ENCODE results near the gene FAM107B.

FAM107B gene

DNA sequence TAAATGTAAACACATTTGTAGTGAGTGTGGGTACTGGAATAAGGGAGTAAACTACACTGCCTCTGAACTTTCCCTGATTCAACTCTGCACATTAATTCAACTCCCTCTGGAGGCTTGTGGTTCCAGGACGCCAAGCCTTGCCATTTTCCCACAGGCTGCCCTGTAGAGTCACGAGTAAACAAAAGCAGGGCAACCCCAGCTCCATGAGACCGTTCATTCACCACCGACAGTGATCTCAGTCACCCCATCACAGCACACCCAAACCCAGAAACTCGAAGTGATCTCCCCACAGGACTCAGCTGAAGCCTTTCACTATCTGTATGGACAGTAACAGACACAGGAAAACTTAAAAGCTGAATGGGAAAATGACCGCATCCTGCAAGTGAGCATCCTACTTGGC, 225.2 kb downstream of the FAM107B start:
- no peak for DNase-seq

DNA sequence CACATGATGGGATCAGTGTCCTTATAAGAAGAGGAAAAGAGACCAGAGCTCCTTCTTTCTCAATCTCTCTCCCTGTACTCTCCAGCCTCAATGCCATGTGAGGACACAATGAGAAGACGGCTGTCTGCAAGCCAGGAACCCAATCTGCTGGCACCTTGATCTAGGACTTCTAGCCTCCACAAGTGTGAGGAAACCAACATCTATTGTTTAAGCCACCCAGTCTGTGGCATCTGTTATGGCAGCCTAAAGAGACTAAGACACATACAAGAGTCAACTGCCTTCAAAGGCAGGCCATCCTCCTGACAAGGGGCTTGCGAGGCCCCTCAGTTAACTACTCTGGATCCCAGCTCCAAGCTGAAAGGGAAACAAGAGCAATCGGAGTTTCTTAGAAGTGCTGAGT, 225.7 kb downstream of the FAM107B start:
- no peak for DNase-seq

DNA sequence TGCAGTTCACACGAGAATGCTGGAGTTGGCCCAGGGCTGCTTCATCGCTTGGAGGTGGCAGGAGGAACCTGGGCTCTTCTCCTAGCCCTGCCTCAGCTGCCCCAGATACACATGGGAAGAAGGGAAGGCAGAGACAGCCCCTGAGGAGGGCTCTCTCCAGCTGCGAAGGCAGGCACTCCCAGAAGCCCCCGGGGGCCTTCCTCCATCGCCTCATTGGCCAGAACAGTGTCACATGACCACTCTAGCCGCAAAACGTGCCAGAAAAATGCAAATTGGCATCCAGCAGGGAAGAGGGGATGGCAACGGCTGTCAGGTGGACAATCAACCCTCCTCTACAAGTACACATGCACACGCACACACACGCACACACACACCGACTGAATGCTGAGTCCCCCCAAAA, 226.2 kb downstream of the FAM107B start:
- DNase-seq, result no peak

DNA sequence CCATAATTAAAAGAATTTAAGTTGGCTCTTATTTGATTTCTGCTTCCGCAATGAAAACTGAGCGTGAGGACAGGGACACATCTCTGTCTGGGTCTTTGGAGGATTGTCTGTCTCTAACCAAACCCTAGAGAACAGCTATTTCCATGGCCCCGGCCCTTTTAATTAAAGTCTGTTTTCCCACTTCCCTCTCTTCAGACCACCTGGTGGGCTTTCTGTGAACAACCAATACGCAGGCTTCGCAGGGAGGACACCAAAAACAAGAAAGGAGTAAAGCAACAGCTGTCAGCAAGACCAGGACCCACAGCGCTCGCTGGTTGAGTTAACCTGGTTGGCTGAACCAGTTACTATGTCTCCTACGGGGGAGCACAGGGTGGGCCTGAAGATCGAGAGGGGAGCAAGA, 226.9 kb downstream of the FAM107B start:
- no peak for DNase-seq

DNA sequence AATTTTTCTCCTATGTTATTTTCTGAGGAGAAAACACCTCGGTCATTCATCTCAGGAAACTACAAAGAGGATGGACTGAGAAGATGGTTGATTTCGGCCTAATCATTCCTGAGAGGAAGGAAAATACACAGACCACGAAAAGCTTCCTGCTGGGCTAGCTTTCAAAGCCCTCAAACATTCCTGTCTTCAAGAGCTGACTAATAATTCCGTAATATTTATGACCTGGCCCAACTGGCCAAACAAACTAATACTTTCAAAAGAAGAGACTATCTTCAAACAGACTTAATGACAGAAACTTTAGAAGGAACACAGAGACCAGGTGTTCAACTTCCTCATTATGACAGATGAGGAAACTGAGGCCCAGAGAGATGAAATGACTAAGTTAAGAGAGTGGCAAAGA, 228.9 kb downstream of the FAM107B start:
- no peak for DNase-seq

DNA sequence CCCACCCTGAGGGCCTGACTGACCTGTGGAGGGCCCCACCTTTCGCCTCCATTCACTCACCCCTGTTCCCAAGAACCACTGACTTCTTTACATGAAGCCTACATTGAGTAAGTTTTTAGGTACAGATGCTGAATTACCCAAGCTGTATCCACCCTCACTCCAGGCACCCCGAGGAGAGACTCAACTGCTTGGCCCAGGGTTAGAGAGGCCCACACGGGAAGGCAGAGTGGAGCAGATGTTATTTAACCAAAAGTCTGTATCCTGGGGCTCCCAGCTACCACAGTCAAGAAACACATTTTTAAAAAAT, 230.8 kb downstream of the FAM107B start:
- DNase-seq, result no peak

DNA sequence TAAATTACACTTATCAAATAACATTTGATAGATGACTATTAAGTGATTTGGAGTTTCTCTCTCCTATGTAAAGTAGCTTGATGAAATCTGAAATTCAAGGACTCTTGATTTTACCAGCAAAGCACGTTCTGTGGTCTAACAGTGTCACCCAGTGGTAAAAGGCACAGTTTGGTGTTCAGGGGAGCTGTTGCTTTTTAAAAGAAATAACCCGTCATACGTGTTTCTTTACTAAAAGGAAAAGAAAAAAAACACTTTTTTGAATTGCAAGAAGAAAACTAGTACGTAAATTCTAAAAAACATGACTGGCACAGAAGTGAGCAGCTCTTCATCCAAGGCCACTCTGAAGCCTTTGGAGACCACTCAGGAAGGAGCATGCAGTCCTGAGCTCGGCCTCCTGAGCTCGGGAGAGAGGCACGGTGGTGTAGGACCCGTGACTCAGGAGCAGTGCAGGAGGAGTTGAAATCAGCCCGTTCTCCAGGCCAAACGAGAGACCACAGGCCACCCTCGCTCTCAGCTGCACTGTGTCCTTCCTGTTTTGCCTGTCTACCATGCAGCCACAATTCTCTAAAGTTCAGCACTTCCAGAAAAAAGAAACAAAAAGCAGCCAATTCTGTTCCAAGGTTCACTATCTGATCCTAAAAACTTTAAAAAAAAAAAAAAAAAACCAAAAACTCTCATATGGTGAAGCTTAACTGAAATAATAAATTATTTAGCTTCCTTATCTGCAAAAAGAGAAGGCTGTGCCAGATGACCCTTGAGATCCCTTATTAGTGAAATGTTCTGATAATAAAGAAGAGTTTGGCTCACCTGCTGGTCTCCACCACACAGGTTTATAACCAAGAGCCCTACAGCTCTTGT, 231.4 kb downstream of the FAM107B start:
- DNase-seq, result no peak

DNA sequence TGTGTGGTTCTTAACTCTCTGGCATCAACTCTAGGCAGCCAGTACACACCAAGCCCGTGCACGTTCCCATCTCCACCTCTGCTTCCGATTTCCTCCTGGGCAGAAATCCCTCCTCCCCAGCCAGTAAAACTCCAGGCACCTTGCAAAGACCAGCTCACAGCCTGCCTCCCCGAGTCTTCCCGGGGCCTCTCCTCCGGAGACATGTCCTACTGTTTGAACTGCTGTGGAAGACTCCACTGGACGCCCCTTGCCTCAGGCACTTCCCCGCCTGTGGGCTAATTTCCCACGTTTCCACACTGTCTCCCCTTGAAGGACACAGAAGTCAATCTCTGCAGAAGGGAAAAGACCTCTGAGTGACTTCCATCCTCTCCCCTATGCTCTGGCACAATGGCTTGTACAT, 233.3 kb downstream of the FAM107B start:
- no peak for DNase-seq

DNA sequence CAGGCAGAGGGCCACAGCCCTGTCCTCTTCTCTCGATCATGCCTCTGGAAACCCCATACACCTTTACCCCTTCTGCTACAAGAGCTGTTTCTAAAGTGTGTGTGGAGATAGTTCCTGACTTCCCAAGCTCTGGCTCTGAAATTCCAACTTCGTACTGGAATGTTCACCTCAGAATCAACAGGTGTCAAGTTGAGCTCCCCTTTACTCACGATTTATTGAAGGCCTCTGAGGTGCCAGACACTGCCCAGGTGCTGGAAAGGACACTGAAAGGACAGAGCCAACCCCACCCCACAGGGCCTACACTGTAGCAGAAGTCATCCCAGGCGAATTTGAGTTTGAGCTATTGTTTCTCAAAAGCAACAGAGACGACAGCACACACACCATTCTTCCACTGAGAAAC, 234.1 kb downstream of the FAM107B start:
- DNase-seq, result no peak

DNA sequence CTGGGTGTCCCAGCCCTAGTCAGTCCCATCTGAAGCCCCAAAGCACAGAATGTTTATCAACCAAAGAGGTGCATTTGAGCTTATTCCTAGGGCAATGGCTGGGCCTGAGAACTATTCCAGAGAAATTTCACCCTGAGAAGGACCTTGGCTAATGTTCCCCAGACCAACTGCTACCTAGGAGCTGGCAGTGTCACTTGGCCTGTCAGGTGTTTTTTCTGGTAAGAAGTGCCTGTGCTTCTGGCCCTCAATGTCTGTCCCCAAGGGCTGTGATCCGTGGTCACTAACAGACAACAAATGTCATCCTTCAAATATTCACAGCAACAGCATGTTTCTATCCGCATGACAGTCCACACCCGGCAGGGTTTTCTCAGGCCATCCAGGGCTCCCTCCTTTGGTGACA, 234.6 kb downstream of the FAM107B start:
- DNase-seq, result no peak

DNA sequence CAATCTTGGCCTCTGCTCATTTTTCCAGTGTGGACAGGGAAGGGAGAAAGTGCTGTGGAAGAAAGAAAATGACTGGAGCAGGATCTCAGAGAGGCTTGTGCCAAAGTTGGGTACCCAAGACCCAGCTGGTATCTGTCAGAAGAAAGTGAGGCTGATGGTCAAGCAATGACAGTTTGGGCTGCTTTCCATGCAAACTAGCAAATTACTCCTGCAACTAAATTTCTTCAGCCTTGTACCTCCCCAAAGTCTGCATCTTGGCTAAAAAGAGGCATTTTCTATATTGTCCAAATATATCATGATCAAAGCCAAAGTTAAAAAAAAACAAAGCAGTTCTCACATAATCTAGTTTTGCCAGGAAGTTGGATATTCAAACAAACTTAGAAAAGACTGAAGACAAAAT, 235.5 kb downstream of the FAM107B start:
- DNase-seq, result no peak

DNA sequence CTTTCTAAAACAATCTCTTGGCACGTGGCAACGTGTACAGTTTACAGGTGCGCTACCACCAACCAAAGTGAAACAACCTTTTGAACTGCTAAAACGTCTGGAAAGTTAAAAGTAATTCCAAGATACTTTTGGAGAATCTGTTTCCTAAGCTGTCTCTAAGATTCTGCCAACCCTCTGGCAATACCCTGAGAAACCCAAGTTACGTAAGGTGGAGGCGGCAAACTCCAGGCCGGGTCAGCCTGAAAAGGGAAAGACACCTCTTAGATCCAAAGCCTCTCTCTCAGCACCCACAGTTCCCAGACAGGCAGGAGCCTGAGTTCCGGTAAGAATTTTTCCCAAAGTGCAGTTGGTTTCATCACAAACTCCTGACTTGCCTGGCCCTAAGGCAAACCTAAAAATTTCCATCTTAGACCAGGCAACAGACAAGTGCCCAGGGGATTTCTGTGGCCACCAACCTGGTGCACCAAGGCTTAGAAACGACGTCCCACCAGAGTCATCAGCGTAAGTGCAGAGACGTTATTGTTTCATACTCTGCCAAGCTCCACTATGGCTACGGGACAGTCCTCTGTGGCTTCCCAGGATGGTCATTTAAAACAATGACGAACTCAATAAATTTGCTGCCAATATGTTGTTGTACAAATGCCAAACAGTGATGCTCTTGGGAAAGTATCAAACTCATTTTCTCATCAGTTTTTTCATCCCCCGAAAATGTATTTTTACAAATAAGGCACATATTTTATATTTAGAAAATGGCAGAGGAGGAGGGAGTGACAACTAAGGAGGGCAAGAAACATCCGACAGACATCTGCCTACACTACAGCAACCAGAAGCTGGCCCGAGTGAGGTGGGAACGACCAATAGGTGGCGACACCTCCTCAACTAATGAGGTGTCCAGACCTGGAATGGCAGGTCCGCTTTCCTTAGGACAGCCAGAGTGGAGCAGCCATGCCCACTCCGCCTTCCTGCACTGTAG, 238.2 kb downstream of the FAM107B start:
- DNase-seq, result no peak

DNA sequence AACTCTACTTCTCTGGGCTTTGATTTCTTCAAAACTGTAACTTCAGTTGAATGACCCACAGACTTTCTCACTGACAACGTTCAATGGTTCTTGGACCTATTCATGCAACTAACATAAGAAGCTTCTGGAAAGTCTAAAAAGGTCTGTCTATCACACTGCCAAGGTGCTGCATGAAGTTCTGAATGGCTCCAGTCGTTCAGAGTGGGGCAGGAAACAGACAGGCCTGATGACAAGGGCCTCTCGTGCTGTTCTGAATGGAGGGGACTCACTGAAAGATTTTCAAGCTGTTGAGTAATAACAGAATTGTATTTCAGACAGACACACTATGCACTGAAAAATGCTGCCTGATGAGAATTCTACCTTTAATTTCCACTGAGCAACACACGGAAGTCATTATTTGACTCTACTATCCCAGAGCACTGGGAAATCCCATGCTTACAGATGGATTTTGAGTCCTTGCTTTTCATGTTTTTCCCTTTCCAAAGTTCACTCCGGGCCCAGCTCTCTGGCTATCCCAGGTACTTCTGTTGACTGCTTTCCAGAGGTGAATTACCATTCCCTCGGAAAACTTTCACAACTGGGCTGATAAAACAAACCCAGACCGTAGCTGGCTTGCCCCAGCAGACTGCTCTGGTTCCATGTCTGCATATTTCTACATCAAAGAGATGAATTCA, 239.1 kb downstream of the FAM107B start:
- DNase-seq, result no peak

DNA sequence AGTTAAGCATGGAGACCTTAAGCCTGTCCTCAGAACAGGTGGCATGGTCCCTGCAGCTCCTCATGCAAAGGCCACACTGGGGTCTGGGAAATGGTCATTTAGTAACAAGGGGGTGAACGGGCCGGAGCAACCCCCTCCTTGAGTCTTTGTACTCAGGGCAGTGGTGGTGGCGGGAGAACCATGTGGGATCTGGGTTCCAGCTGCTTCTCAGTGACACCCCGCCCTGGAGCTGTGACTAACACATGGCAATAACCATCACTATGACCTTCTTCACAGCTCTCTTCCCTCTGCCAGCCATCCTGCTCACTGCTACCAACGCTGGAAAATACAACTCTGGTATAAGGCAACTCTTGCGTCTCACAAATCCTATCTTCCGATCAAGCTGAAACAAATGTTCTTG, 240.5 kb downstream of the FAM107B start:
- DNase-seq, result no peak

DNA sequence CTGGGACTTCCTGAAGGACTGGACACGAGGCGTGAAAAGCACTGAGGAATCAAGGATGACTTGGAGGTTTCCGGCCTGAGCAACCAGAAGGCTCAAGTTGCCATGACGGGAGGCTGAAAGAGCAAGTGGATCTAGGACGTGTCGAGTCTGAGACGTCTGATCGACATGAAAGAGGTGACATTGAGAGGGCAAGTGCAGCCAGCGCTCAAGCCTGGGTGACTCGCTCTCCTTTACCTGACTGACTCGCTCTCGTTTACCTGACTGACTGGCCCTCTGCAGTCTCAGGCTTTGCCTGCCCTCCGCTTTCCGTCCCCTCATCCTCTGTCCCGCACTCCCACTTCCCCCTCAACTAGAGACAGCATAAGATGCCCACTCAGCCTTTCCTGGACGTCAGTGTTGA, 241.4 kb downstream of the FAM107B start:
- DNase-seq, result no peak

DNA sequence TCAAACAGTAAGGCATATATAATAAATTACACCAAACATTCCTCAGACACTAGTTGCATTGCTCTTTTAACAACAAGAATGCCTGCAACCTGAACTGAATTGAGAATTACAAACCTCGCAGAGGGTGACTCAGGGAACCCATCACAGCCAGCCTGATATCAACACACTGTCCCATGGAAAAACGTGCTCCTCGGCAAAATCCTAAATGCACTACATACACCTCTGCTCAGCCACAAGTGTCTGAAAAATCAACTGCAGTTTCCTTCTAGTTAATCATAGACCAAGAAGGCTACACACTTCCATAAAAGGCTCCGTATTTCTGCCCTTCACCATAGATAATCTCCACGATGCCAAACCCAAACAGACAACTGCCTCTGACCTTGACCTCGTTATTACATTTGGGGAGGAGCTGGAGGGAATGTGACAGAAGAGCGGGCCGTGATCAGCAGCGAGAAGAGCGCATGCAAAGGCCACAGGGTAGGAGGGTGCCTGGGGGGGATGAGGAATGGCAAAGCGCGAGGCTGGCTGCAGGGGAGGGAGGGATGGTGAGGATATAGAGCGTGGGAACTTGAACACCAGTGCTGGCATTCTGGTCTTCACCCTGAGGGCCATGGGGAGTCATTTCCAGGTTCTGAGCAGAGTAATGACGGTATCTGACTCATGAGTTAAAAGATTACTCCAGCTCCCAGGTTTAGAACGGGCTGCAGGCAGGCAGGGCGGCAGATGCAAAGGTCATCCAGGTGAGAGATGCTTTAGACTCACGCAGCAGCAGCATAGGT, 242.0 kb downstream of the FAM107B start:
- no peak for DNase-seq

DNA sequence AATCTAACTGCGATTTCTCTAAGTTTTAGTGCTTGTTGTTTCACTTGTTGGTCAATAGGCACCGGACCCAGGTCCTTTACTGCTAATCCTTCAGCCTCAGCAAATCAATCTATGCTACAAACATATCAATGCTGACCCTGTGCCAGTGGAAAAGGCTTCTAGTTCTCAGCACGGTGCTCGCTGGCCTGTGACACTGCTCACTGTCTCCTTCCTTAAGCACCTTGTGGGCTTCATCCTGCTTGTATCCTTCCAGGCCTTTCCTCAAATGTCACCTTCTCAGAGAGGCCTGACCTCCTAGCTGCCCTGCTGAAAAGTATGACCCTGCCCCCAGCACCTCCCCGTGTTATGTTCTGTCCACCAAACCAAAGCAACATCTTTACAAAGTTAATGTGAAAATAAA, 242.7 kb downstream of the FAM107B start:
- DNase-seq, result no peak

DNA sequence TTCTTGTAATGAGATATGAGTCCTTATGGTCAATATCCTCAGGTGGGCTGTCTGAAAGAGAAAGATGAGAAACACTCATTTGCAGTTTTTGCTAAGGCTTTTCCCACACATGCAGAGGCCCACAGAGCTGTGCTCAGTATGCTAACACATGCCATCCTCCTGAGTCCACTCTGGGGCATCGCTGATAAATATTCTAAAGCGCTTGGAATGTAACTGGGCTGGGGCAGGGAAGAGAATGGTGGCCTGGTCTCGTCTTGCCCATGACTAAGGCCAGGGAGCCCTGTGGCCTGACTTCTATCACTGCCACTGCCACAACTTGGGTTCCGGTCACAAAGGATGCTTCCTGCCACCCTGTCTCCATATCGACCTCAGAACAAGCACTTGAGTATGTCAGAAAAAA, 244.2 kb downstream of the FAM107B start:
- no peak for DNase-seq

DNA sequence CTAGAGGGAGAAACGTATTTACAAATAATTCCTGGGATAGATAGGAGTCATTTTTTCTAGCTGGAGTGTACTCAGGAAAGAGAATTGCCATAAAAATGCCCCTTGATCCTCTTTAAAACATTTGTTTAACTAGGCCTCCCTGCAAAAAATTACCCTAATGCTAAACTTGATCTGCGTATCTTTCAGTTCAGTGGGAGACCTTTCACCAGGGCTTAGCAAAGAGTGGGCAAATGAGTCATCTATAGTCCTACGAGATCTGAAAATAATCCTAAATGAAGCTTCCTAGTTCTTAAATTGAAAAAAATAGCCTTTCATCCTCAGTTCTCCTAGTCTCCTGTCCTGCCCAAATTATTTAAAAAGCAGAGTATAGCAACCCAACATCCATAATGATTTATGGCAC, 245.3 kb downstream of the FAM107B start:
- no peak for DNase-seq

DNA sequence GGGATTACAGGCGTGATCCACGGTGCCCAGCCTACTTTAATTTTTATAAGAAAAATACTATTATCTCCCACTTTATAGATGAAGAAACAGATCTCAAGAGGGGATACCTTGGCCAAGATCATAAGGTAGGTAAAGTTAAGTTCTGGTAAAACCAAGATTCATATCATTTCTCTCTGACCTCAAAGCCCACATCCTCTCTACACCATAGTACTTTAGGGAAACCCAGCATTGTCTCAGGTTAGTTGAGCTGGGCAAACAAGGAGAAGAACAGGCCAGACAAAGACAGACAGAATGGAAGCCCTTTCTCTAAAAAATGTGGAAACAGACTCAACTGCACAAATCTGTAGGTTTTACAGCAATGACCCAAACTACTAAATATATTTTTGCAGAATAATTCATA, 246.2 kb downstream of the FAM107B start:
- no peak for DNase-seq

DNA sequence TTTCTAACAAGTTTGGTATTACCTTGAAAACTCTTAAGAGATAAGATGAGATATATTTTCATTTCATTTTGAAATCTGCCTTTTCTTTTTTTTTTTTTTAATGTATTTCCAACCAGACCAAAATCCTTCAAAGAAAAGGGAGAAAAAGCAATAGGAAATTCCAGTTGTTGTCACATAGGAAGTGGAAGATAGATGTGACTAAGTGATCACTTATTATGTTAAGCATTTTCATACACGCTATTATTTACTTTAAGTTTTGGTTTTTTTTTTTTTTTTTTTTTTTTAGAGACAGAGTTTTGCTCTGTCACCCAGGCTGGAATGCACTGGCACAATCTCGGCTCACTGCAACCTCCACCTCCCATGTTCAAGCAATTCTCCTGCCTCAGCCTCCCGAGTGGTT, 246.8 kb downstream of the FAM107B start:
- no peak for DNase-seq

DNA sequence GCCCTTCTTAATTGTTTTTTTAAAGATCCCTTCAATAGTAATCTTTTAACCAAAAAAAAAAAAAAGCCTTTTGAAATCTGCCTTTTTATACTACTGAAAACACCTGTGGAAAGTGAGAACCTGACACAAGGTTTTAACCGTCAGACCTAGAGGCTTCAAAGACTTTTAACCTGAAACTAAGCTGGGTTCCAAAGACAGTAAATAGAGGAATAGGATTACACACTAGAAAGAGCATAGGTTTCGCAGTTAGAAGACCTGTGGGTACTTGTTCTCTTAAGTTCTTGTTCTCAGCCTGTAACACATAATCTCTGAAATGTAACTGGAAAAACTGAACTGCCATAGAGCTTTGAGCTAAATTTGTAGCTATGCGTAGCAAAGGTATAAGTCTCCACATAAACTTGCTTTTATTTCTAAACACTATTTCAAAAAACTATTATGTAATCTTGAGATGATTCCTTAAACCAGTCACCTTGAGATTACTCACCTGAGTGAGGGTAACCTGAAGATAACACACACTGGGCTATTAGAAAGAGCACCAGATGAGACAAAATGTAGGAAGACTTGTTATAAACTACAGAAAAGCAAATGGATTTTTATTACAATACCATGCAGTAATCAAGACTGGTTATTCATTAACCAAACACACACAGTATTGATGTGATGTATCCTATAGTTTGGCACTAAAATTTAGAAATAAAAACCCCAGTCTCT, 247.4 kb downstream of the FAM107B start:
- DNase-seq, result no peak
